Cardiac fibroblast (primary cell): ENCODE measurements around the gene CLTB.

ENCODE experiments used
- DNase-seq, 2 donors: peaks; one replicate each; pipeline versions ENCODE4 v3.0.0 to v3.0.0-alpha.2; 2010; ENCODE audit warnings: low read depth in 2 of 2
- H3K4me3 ChIP-seq, 2 donors: replicated peaks in 1 of 2; 1 replicate in 1 of 2; 2 replicates in 1 of 2; pipeline ENCODE4 v1.5.1; 2011; ENCODE audit warnings: low read depth in 2 of 2, low read length in 2 of 2, mild to moderate bottlenecking in 2 of 2, moderate library complexity in 1 of 2
- CTCF ChIP-seq: IDR thresholded peaks from one replicate; pipeline ENCODE4 v1.5.1; 2011; ENCODE audit warnings: low read depth, mild to moderate bottlenecking, low read length, inconsistent platforms

CLTB gene

DNA sequence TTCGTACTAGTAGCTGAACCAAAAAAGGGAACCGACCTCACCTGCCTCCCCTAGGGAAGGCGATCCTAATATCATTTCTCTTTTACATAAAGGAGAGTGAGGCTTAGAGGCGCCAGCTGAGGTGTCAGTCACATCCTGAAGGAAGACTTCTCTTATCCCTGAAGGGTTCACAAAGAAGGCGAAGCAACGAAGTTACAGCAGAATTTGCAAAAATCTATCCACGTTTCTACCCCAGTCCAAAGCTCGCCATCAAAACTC lies 54.2 kb downstream of the CLTB start:
- no peak for TF ChIP-seq CTCF
- DNase-seq = no peak
- H3K4me3 ChIP-seq = peak overlapping the region; percentile 96 to 98

GRCh38 chr5:176361437-176362232 lies 54.7 kb downstream of the CLTB start, which contains the start of gene KIAA1191:
Gene KIAA1191, minus strand, starts transcription at chr5:176361764. Its CDS starts 2,256 bp downstream, at chr5:176359508.
- TF ChIP-seq CTCF = peak; percentile 18
- peak within 1 kb of the TSS; percentile 96 to 98 for H3K4me3 ChIP-seq
- DNase-seq = peak; percentile 88 to 91

DNA sequence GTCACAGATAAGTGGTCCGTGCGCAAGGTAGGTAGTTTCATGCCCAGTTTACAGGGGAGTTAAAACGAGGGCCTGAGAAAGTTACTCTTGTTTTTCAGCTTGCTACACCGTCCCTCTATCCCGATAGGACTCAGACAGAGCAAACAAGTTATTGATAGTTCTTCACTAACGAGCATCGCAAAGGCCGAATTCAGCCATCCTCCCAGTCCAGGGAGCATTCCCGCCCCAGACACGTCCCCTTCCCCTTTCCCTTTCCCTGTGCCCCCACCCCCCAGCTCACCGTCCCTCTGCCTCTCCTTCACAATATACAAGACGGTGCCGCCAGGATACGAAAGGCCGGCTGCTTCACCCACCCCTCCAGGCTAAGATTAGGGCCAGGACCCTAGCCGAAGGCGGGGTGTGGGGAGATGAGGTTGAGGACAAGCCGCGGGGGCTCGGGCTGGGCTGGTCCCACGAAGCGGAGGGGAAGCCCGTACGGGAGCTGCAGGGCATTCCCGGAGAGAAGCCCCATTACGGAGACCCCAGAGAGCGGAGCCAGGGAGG lies 55.4 kb downstream of the CLTB start:
- DNase-seq = peak; percentile 6 to 9
- TF ChIP-seq CTCF = no peak
- H3K4me3 ChIP-seq = peak overlapping the region; percentile 96 to 98

- H3K4me3 ChIP-seq = no peak overlapping the region
- peak in 1 of 2 donors; percentile 15 for DNase-seq
- TF ChIP-seq CTCF = no peak
Observed at GRCh38 chr5:176359658-176360057, 56.7 kb downstream of the CLTB start.

- DNase-seq = no peak
- H3K4me3 ChIP-seq = no peak overlapping the region
- no peak for TF ChIP-seq CTCF
Observed at GRCh38 chr5:176356179-176356566, 60.2 kb downstream of the CLTB start.

GRCh38 chr5:176355400-176356178 lies 60.8 kb downstream of the CLTB start:
- no peak for DNase-seq
- TF ChIP-seq CTCF = no peak

More at GRCh38 chr5:176355400-176356178, 60.8 kb downstream of the CLTB start:
- no peak overlapping the region for H3K4me3 ChIP-seq
